Caco-2 (cell line): ENCODE measurements around the gene CCNB1. TPM values are rescaled to one million over a fixed set of nuclear protein-coding genes. Genes with fewer than 3 reads are reported as not detected.
"Not testable (repeated sequence)": the region's sequence is repeated elsewhere in the genome, so short reads cannot be mapped to it uniquely, and the experiment has no call there.

Experiments
- BruUV-seq: library from RNA; stranded (reverse); fragments of 400-500 nt; replicated peaks from 2 replicates; lab custom pipeline; 2021; lab: Mats Ljungman, UMichigan
- CTCF ChIA-PET: fragments of 300-600 bp; sonication (Branson Sonifier 250); formaldehyde crosslinking; loops from one replicate; lab custom pipeline; 2022; ENCODE audit warnings: antibody characterized with exemption; lab: Charles Lee
- POLR2A ChIA-PET: fragments of 300-600 bp; sonication (Branson Sonifier 250); formaldehyde crosslinking; loops from one replicate; lab custom pipeline; 2022; ENCODE audit warnings: antibody characterized with exemption; lab: Charles Lee
- DNase-seq, 2 experiments: peaks; one replicate each; pipeline versions ENCODE4 v3.0.0 to v3.0.0-alpha.2; 2020 to 2022
- H3K27me3 ChIP-seq: replicated peaks from 2 replicates; pipeline ENCODE4 v1.6.0; 2011; ENCODE audit warnings: low read length; ENCODE audit not compliant: control insufficient read depth, insufficient read depth
- H3K36me3 ChIP-seq: 2 replicates; pipeline ENCODE4 v1.5.1; 2011; ENCODE audit warnings: low read length; ENCODE audit not compliant: control insufficient read depth, insufficient read depth
- H3K4me1 ChIP-seq: fragments of 250-450 bp; sonication (Bioruptor Pico); 2 replicates; pipeline ENCODE4 v1.5.1; 2020; ENCODE audit warnings: mild to moderate bottlenecking
- H3K4me3 ChIP-seq: 2 replicates; pipeline ENCODE4 v1.5.1; 2011; ENCODE audit warnings: low read depth, mild to moderate bottlenecking, control low read depth, low read length
- H3K9me3 ChIP-seq: fragments of 250-450 bp; sonication (Bioruptor Pico); 2 replicates; pipeline ENCODE4 v1.5.1; 2020; ENCODE audit warnings: mild to moderate bottlenecking, moderate library complexity
- H3K27ac Mint-ChIP-seq: one replicate; pipeline ENCODE4 v1.8.0; 2022; ENCODE audit warnings: mixed read lengths; ENCODE audit not compliant: unreplicated experiment
- H3K27me3 Mint-ChIP-seq: one replicate; pipeline ENCODE4 v1.8.0; 2022; ENCODE audit warnings: mixed read lengths; ENCODE audit not compliant: insufficient read depth, unreplicated experiment
- H3K36me3 Mint-ChIP-seq: one replicate; pipeline ENCODE4 v1.8.0; 2022; ENCODE audit warnings: mild to moderate bottlenecking, mixed read lengths; ENCODE audit not compliant: insufficient read depth, unreplicated experiment
- H3K4me1 Mint-ChIP-seq: one replicate; pipeline ENCODE4 v1.8.0; 2022; ENCODE audit warnings: low read depth, mixed read lengths; ENCODE audit not compliant: unreplicated experiment
- H3K4me3 Mint-ChIP-seq: one replicate; pipeline ENCODE4 v1.8.0; 2022; ENCODE audit warnings: mild to moderate bottlenecking, moderate library complexity, mixed read lengths; ENCODE audit not compliant: unreplicated experiment
- H3K9me3 Mint-ChIP-seq: one replicate; pipeline ENCODE4 v1.8.0; 2022; ENCODE audit warnings: mixed read lengths; ENCODE audit not compliant: unreplicated experiment
- intact Hi-C: fragments of 100-400 bp; cut with micrococcal nuclease; formaldehyde crosslinking; loops from one replicate; pipeline ENCODE4 v1.10.0; 2022; ENCODE audit not compliant: unreplicated experiment
- total RNA-seq: library from RNA; stranded (reverse); gene quantifications from 2 replicates; pipeline ENCODE4 v1.2.3, GENCODE V29; 2022
- TF ChIP-seq, protein P1 (sequence below), 2 experiments: fragments of 200-600 bp in 1 of 2; IDR thresholded peaks; 1 replicate in 1 of 2; 2 replicates in 1 of 2; pipeline versions ENCODE4 v1.5.1 to v1.8.0; 2011 to 2022; ENCODE audit warnings: antibody characterized with exemption in 1 of 2, control low read depth in 1 of 2, inconsistent platforms in 1 of 2, low read depth in 1 of 2, low read length in 1 of 2, mild to moderate bottlenecking in 1 of 2, moderate library complexity in 1 of 2; ENCODE audit not compliant: insufficient read depth in 1 of 2, severe bottlenecking in 1 of 2, unreplicated experiment in 1 of 2

The CCNB1 gene
- total RNA-seq, 1 experiment from 2014 or later: 338 TPM

DNA sequence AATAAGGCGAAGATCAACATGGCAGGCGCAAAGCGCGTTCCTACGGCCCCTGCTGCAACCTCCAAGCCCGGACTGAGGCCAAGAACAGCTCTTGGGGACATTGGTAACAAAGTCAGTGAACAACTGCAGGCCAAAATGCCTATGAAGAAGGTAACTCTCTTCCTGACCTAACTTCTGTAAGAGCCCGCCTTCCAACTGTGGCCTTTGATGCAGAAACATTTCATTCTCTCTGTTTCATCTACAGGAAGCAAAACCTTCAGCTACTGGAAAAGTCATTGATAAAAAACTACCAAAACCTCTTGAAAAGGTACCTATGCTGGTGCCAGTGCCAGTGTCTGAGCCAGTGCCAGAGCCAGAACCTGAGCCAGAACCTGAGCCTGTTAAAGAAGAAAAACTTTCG lies 979 bp downstream of the CCNB1 start:
- Mint-ChIP-seq H3K4me3 (peak overlapping the region; percentile 100), H3K4me1 (peaks cover 20% of the 10 kb centered on the region), H3K27ac (peak overlapping the region; percentile 100), H3K27me3 (no peaks in the 10 kb centered on the region), H3K9me3 (no peaks in the 10 kb centered on the region), H3K36me3 (peaks cover 66% of the 10 kb centered on the region)
- POLR2A ChIA-PET: interaction anchor here (1.1 to 1.8 kb wide), 2 partner anchors 21 to 74 kb away, joined by 6 to 15 read pairs; partner anchors contain the start of genes CENPH and SLC30A5
- no peaks in the 10 kb centered on the region for H3K9me3 ChIP-seq
- no peaks in the 10 kb centered on the region for H3K27me3 ChIP-seq
- intact Hi-C loops: loop anchor here (1.0 to 2.0 kb wide), 4 partner anchors 21 to 201 kb away; partner anchors contain the start of genes AK6, CENPH, RAD17 and TAF9
- peaks cover 3% of the 10 kb centered on the region; the same call in 1 of the 2 replicates for H3K36me3 ChIP-seq
- BruUV-seq: no TSS peak
- DNase-seq: no peak
- peak overlapping the region; percentile 100 for H3K4me3 ChIP-seq
- peaks cover 8% of the 10 kb centered on the region; the same call in 1 of the 2 replicates for H3K4me1 ChIP-seq
- CTCF ChIA-PET: interaction anchor here (2.6 kb wide), 1 partner anchor 74 kb away, joined by 24 read pairs; the partner anchor contains the start of gene SLC30A5
- TF ChIP-seq, protein P1, sequence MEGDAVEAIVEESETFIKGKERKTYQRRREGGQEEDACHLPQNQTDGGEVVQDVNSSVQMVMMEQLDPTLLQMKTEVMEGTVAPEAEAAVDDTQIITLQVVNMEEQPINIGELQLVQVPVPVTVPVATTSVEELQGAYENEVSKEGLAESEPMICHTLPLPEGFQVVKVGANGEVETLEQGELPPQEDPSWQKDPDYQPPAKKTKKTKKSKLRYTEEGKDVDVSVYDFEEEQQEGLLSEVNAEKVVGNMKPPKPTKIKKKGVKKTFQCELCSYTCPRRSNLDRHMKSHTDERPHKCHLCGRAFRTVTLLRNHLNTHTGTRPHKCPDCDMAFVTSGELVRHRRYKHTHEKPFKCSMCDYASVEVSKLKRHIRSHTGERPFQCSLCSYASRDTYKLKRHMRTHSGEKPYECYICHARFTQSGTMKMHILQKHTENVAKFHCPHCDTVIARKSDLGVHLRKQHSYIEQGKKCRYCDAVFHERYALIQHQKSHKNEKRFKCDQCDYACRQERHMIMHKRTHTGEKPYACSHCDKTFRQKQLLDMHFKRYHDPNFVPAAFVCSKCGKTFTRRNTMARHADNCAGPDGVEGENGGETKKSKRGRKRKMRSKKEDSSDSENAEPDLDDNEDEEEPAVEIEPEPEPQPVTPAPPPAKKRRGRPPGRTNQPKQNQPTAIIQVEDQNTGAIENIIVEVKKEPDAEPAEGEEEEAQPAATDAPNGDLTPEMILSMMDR (IDR thresholded peaks at IDR 0.05; ENCODE audit: insufficient read depth in 1 of 2, low read depth in 1 of 2, low read length in 1 of 2, severe bottlenecking in 1 of 2, unreplicated experiment in 1 of 2): no peak

DNA sequence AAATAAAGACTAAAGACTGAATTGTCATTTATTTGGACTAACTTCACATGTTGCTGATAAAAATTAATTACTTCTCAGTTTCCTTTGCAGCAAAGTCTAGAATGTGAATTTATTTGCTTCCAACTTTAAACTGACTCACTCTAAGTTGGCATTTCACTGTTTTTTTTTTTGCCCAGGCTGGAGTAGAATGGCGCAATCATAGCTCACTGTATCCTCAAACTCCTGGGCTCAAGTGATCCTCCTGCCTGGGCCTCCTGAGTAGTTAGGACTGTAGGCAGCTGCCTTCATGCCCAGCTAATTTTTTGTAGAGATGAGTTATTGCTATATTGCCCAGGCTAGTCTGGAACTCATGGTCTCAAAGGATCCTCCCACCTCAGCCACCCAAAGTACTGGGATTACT lies 3.5 kb downstream of the CCNB1 start:
- Mint-ChIP-seq H3K9me3 (no peaks in the 10 kb centered on the region), H3K27me3 (no peaks in the 10 kb centered on the region), H3K4me1 (peaks cover 19% of the 10 kb centered on the region), H3K4me3 (no peak overlapping the region), H3K36me3 (peaks cover 92% of the 10 kb centered on the region), H3K27ac (no peak overlapping the region)
- intact Hi-C loops: no loop called here
- no TSS peak for BruUV-seq
- H3K4me1 ChIP-seq: peaks cover 8% of the 10 kb centered on the region; the same call in 1 of the 2 replicates
- TF ChIP-seq, protein P1 (IDR thresholded peaks at IDR 0.05; ENCODE audit: insufficient read depth in 1 of 2, low read depth in 1 of 2, low read length in 1 of 2, severe bottlenecking in 1 of 2, unreplicated experiment in 1 of 2): no peak
- H3K9me3 ChIP-seq: no peaks in the 10 kb centered on the region
- no peak overlapping the region for H3K4me3 ChIP-seq
- no peak for DNase-seq
- H3K36me3 ChIP-seq: peaks cover 5% of the 10 kb centered on the region
- no peaks in the 10 kb centered on the region for H3K27me3 ChIP-seq
- POLR2A ChIA-PET: no interaction called here
- CTCF ChIA-PET: no interaction called here

GRCh38 chr5:69170969-69171368 lies 4.0 kb downstream of the CCNB1 start:
- ChIA-PET CTCF (no interaction called here), POLR2A (no interaction called here)
- Histone ChIP-seq H3K4me1 (peaks cover 8% of the 10 kb centered on the region; the same call in 1 of the 2 replicates), H3K27me3 (no peaks in the 10 kb centered on the region), H3K9me3 (no peaks in the 10 kb centered on the region), H3K36me3 (peaks cover 5% of the 10 kb centered on the region), H3K4me3 (no peak overlapping the region)
- Mint-ChIP-seq H3K27ac (no peak overlapping the region), H3K27me3 (no peaks in the 10 kb centered on the region), H3K36me3 (peaks cover 97% of the 10 kb centered on the region), H3K4me3 (no peak overlapping the region), H3K4me1 (peaks cover 14% of the 10 kb centered on the region), H3K9me3 (no peaks in the 10 kb centered on the region)
- intact Hi-C loops: no loop called here
- TF ChIP-seq, protein P1 (IDR thresholded peaks at IDR 0.05; ENCODE audit: insufficient read depth in 1 of 2, low read depth in 1 of 2, low read length in 1 of 2, severe bottlenecking in 1 of 2, unreplicated experiment in 1 of 2): no peak
- no TSS peak for BruUV-seq
- no peak for DNase-seq

DNA sequence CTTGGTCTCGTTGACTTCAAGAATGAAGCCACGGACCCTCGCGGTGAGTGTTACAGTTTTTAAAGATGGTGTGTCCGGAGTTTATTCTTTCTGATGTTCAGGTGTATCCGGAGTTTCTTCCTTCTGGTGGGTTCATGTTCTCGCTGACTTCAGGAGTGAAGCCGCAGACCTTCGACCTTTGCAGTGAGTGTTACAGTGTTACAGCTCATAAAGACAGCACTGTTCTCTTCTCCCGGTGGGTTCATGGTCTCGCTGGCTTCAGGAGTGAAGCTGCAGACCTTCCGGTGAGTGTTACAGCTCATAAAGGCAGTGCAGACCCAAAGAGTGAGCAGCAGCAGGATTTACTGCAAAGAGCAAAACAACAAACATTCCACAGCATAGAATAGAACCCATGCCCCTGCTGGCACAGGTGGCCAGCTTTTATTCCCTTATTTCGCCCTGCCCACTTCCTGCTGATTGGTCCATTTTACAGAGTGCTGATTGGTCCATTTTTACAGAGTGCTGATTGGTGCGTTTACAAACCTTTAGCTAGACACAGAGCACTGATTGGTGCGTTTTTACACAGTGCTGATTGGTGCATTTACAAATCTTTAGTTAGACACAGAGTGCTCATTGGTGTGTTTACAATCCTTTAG lies 14.8 kb downstream of the CCNB1 start:
- H3K9me3 ChIP-seq, H3K4me1 ChIP-seq, H3K4me3 Mint-ChIP-seq, H3K4me1 Mint-ChIP-seq, H3K9me3 Mint-ChIP-seq, H3K27ac Mint-ChIP-seq, POLR2A ChIA-PET, H3K4me3 ChIP-seq, CTCF ChIA-PET, intact Hi-C loops, BruUV-seq, H3K27me3 ChIP-seq, DNase-seq, H3K27me3 Mint-ChIP-seq, H3K36me3 ChIP-seq: not testable (repeated sequence)
- H3K36me3 Mint-ChIP-seq: peaks cover 35% of the 10 kb centered on the region
